MM.1S (cell line): ENCODE data around the gene COLGALT1.

ENCODE experiments used
- CTCF ChIP-seq: fragments of 300-600 bp; sonication (generic); IDR thresholded peaks from 2 replicates; pipeline ENCODE4 v1.5.1; 2016; ENCODE audit warnings: antibody characterized with exemption, low read length, mixed read lengths
- EZH2 ChIP-seq: fragments of 300-600 bp; sonication (generic); optimal IDR thresholded peaks from 2 replicates; pipeline ENCODE3; 2017; ENCODE audit warnings: low read depth, mild to moderate bottlenecking, antibody characterized with exemption, low read length, mixed read lengths
- EZH2phosphoT487 ChIP-seq: fragments of 300-600 bp; sonication (generic); IDR thresholded peaks from 2 replicates; pipeline ENCODE4 v1.6.1; 2018; ENCODE audit warnings: antibody characterized with exemption, low read length

- TF ChIP-seq CTCF (no peak), EZH2 (no peak), EZH2phosphoT487 (no peak)
Measured at GRCh38 chr19:17524651-17525050, 30.8 kb upstream of the COLGALT1 start.
